Measurements from ENCODE around the gene CALML4.

GRCh38 chr15:68145706-68146105 is 59.4 kb downstream of the CALML4 start:
- no peak for TF ChIP-seq CTCF (IDR thresholded peaks at IDR 0.05; ENCODE audit: extremely low read depth in 1 of 2, insufficient read depth in 1 of 2, low read depth in 1 of 2, low read length in 2 of 2)
- TF ChIP-seq POLR2A (IDR thresholded peaks at IDR 0.05; ENCODE audit: low read depth, low read length), result no peak
- no peak for TF ChIP-seq POLR2AphosphoS5 (IDR thresholded peaks at IDR 0.05; ENCODE audit: insufficient read depth, low read depth, low read length)
- no peak for TF ChIP-seq MAX (IDR thresholded peaks at IDR 0.05; ENCODE audit: insufficient read depth, insufficient read length)
- no peak for TF ChIP-seq EZH2 (IDR thresholded peaks at IDR 0.05; ENCODE audit: borderline replicate concordance, low read depth, low read length, severe bottlenecking)
- no peak for TF ChIP-seq MYC (IDR thresholded peaks at IDR 0.05; ENCODE audit: low read depth, low read length)
- TF ChIP-seq GATA2 (IDR thresholded peaks at IDR 0.05; ENCODE audit: insufficient read depth, insufficient read length, low read depth, low read length), result no peak
- TF ChIP-seq FOS (IDR thresholded peaks at IDR 0.05; ENCODE audit: borderline replicate concordance, insufficient read depth, low read length), result no peak

All from endothelial cell of umbilical vein (primary cell).